ENCODE results near the gene PGBD5.
"Not testable (repeated sequence)": the region's sequence is repeated elsewhere in the genome, so short reads cannot be mapped to it uniquely, and the experiment has no call there.

Gene PGBD5

GRCh38 chr1:230426246-230427093 is at the start of gene PGBD5:
TSS of gene PGBD5 (minus strand) at chr1:230426332. CDS start at chr1:230425928, 404 bp downstream.
- in situ Hi-C loops (cut with MboI; ENCODE audit: low sequenced_read_pairs): no loop called here

- in situ Hi-C loops (cut with MboI; ENCODE audit: low sequenced_read_pairs): not testable (repeated sequence)
Measured at GRCh38 chr1:230474924-230475323, 48.8 kb upstream of the PGBD5 start.

GRCh38 chr1:230470750-230471149 is 44.6 kb upstream of the PGBD5 start:
- in situ Hi-C loops (cut with MboI; ENCODE audit: low sequenced_read_pairs): not testable (repeated sequence)

GRCh38 chr1:230469271-230469670 is 43.1 kb upstream of the PGBD5 start:
- in situ Hi-C loops (cut with MboI; ENCODE audit: low sequenced_read_pairs): no loop called here

GRCh38 chr1:230465691-230466090 is 39.6 kb upstream of the PGBD5 start:
- in situ Hi-C loops (cut with MboI; ENCODE audit: low sequenced_read_pairs): no loop called here

- in situ Hi-C loops (cut with MboI; ENCODE audit: low sequenced_read_pairs): no loop called here
Measured at GRCh38 chr1:230464671-230465070, 38.5 kb upstream of the PGBD5 start.

GRCh38 chr1:230463760-230464159 is 37.6 kb upstream of the PGBD5 start:
- in situ Hi-C loops (cut with MboI; ENCODE audit: low sequenced_read_pairs): no loop called here

GRCh38 chr1:230463326-230463725 is 37.2 kb upstream of the PGBD5 start:
- in situ Hi-C loops (cut with MboI; ENCODE audit: low sequenced_read_pairs): no loop called here

- in situ Hi-C loops (cut with MboI; ENCODE audit: low sequenced_read_pairs): no loop called here
Measured at GRCh38 chr1:230459465-230459864, 33.3 kb upstream of the PGBD5 start.

- in situ Hi-C loops (cut with MboI; ENCODE audit: low sequenced_read_pairs): no loop called here
Measured at GRCh38 chr1:230458509-230458908, 32.4 kb upstream of the PGBD5 start.

GRCh38 chr1:230456478-230456877 is 30.3 kb upstream of the PGBD5 start:
- in situ Hi-C loops (cut with MboI; ENCODE audit: low sequenced_read_pairs): no loop called here

- in situ Hi-C loops (cut with MboI; ENCODE audit: low sequenced_read_pairs): no loop called here
Measured at GRCh38 chr1:230455291-230455690, 29.2 kb upstream of the PGBD5 start.

GRCh38 chr1:230453377-230453776 is 27.2 kb upstream of the PGBD5 start:
- in situ Hi-C loops (cut with MboI; ENCODE audit: low sequenced_read_pairs): no loop called here

GRCh38 chr1:230441183-230442029 is 15.3 kb upstream of the PGBD5 start:
- in situ Hi-C loops (cut with MboI; ENCODE audit: low sequenced_read_pairs): no loop called here

- in situ Hi-C loops (cut with MboI; ENCODE audit: low sequenced_read_pairs): no loop called here
Measured at GRCh38 chr1:230435108-230435507, 9.0 kb upstream of the PGBD5 start.

- in situ Hi-C loops (cut with MboI; ENCODE audit: low sequenced_read_pairs): no loop called here
Measured at GRCh38 chr1:230431527-230431926, 5.4 kb upstream of the PGBD5 start.

- in situ Hi-C loops (cut with MboI; ENCODE audit: low sequenced_read_pairs): no loop called here
Measured at GRCh38 chr1:230430499-230430898, 4.4 kb upstream of the PGBD5 start.

- in situ Hi-C loops (cut with MboI; ENCODE audit: low sequenced_read_pairs): no loop called here
Measured at GRCh38 chr1:230429067-230429735, 3.1 kb upstream of the PGBD5 start.

- in situ Hi-C loops (cut with MboI; ENCODE audit: low sequenced_read_pairs): no loop called here
Measured at GRCh38 chr1:230427981-230428380, 1.8 kb upstream of the PGBD5 start.

- in situ Hi-C loops (cut with MboI; ENCODE audit: low sequenced_read_pairs): no loop called here
Measured at GRCh38 chr1:230427094-230427876, 1.2 kb upstream of the PGBD5 start.
